HCEC 1CT (cell line): ENCODE measurements around the gene NDUFV2.
"Not testable (repeated sequence)": the region's sequence is repeated elsewhere in the genome, so short reads cannot be mapped to it uniquely, and the experiment has no call there.

Source experiments
- DNase-seq: peaks from one replicate; pipeline ENCODE4 v3.0.0-alpha.2; 2017

Gene NDUFV2

GRCh38 chr18:9157806-9158205, 55.3 kb downstream of the NDUFV2 start:
- DNase-seq: no peak

- DNase-seq: no peak
These were observed 57.5 kb downstream of the NDUFV2 start for GRCh38 chr18:9160014-9160413.

- DNase-seq: not testable (repeated sequence)
These were observed 60.2 kb downstream of the NDUFV2 start for GRCh38 chr18:9162663-9163062.

GRCh38 chr18:9164149-9164548, 61.6 kb downstream of the NDUFV2 start:
- DNase-seq: not testable (repeated sequence)

GRCh38 chr18:9165883-9166282, 63.4 kb downstream of the NDUFV2 start:
- not testable (repeated sequence) for DNase-seq

- DNase-seq: not testable (repeated sequence)
These were observed 67.0 kb downstream of the NDUFV2 start for GRCh38 chr18:9169515-9169914.

GRCh38 chr18:9171919-9172318, 69.4 kb downstream of the NDUFV2 start:
- not testable (repeated sequence) for DNase-seq

- no peak for DNase-seq
These were observed 70.1 kb downstream of the NDUFV2 start for GRCh38 chr18:9172506-9173127.

GRCh38 chr18:9173770-9174233, 71.3 kb downstream of the NDUFV2 start:
- no peak for DNase-seq

GRCh38 chr18:9174302-9174701, 71.8 kb downstream of the NDUFV2 start:
- DNase-seq: no peak

GRCh38 chr18:9175115-9175514, 72.6 kb downstream of the NDUFV2 start:
- DNase-seq: no peak

GRCh38 chr18:9177031-9177430, 74.5 kb downstream of the NDUFV2 start:
- no peak for DNase-seq

- DNase-seq: no peak
These were observed 75.0 kb downstream of the NDUFV2 start for GRCh38 chr18:9177466-9177865.

GRCh38 chr18:9178557-9178956, 76.1 kb downstream of the NDUFV2 start:
- no peak for DNase-seq

GRCh38 chr18:9181275-9181674, 78.8 kb downstream of the NDUFV2 start:
- DNase-seq: no peak

GRCh38 chr18:9182852-9183399, 80.4 kb downstream of the NDUFV2 start:
- no peak for DNase-seq
